ENCODE measurements around the gene MMP24OS.
A peak's percentile ranks its signal among the peaks of the same experiment; 100 is the strongest.
"Not testable (repeated sequence)": the region's sequence is repeated elsewhere in the genome, so short reads cannot be mapped to it uniquely, and the experiment has no call there.

MMP24OS gene

GRCh38 chr20:35254448-35254999 lies 23.4 kb downstream of the MMP24OS start:
- no peak overlapping the region for H3K9ac ChIP-seq
- peaks cover 0 to 35% (median 4%) of the 10 kb centered on the region in 11 experiments; a peak in 8 of 22 replicates for H3K36me3 ChIP-seq
- H3K27me3 ChIP-seq: no peaks in the 10 kb centered on the region
- no peaks in the 10 kb centered on the region for H3K9me3 ChIP-seq (replicated peaks in 1 of 11)
- H3K4me3 ChIP-seq: no peak overlapping the region
- peaks cover 19 to 36% (median 33%) of the 10 kb centered on the region in 10 experiments for H3K4me1 ChIP-seq
- no peak overlapping the region for H3K4me2 ChIP-seq
- H3K27ac ChIP-seq: no peak overlapping the region
- TF ChIP-seq Cebpa-rat (IDR thresholded peaks at IDR 0.05): no peak
- H4K20me1 ChIP-seq: peaks cover 0 to 12% (median 0%) of the 10 kb centered on the region in 11 experiments; a peak in 5 of 22 replicates

GRCh38 chr20:35253010-35253409 lies 24.9 kb downstream of the MMP24OS start:
- Histone ChIP-seq H3K27me3 (no peaks in the 10 kb centered on the region), H3K27ac (no peak overlapping the region), H4K20me1 (peaks cover 0 to 10% (median 0%) of the 10 kb centered on the region in 11 experiments; a peak in 4 of 22 replicates), H3K4me3 (no peak overlapping the region), H3K9ac (no peak overlapping the region), H3K4me2 (peak overlapping the region in 6 of 11 experiments; percentile 19 to 78 (median 64); a peak in 11 of 22 replicates), H3K4me1 (peaks cover 19 to 36% (median 33%) of the 10 kb centered on the region in 10 experiments), H3K36me3 (peaks cover 0 to 25% (median 4%) of the 10 kb centered on the region in 11 experiments; a peak in 7 of 22 replicates), H3K9me3 (replicated peaks in 1 of 11) (no peaks in the 10 kb centered on the region)
- no peak for TF ChIP-seq Cebpa-rat (IDR thresholded peaks at IDR 0.05)

- not testable (repeated sequence) for H3K9me3 ChIP-seq (replicated peaks in 1 of 11)
- peak overlapping the region in 5 of 11 experiments; percentile 9 to 53 (median 12); a peak in 6 of 22 replicates for H3K27ac ChIP-seq
- peak overlapping the region in 9 of 11 experiments; percentile 29 to 78 (median 58); a peak in 17 of 22 replicates for H3K4me2 ChIP-seq
These were observed 25.3 kb downstream of the MMP24OS start for GRCh38 chr20:35252598-35252997.

GRCh38 chr20:35252037-35252461 lies 25.9 kb downstream of the MMP24OS start:
- Histone ChIP-seq H3K4me3 (no peak overlapping the region), H3K9me3 (replicated peaks in 1 of 11) (no peaks in the 10 kb centered on the region), H3K36me3 (peaks cover 0 to 16% (median 0%) of the 10 kb centered on the region in 11 experiments; a peak in 5 of 22 replicates), H3K4me2 (peak overlapping the region in 9 of 11 experiments; percentile 29 to 78 (median 58); a peak in 17 of 22 replicates), H3K27ac (peak overlapping the region in 6 of 11 experiments; percentile 10 to 53 (median 14); a peak in 6 of 22 replicates), H3K9ac (peak overlapping the region in 2 of 11 experiments; percentile 15 to 48; a peak in 3 of 22 replicates), H3K4me1 (peaks cover 19 to 36% (median 33%) of the 10 kb centered on the region in 10 experiments), H3K27me3 (no peaks in the 10 kb centered on the region), H4K20me1 (peaks cover 0 to 8% (median 0%) of the 10 kb centered on the region in 11 experiments; a peak in 4 of 22 replicates)
- no peak for TF ChIP-seq Cebpa-rat (IDR thresholded peaks at IDR 0.05)

More at GRCh38 chr20:35252598-35252997, 25.3 kb downstream of the MMP24OS start:
- H3K4me1 ChIP-seq: peaks cover 19 to 36% (median 33%) of the 10 kb centered on the region in 10 experiments
- peaks cover 0 to 22% (median 3%) of the 10 kb centered on the region in 11 experiments; a peak in 7 of 22 replicates for H3K36me3 ChIP-seq
- not testable (repeated sequence) for H3K4me3 ChIP-seq, H3K27me3 ChIP-seq
- peak overlapping the region in 2 of 11 experiments; percentile 15 to 48; a peak in 2 of 22 replicates for H3K9ac ChIP-seq
- peaks cover 0 to 10% (median 0%) of the 10 kb centered on the region in 11 experiments; a peak in 4 of 22 replicates for H4K20me1 ChIP-seq

- Histone ChIP-seq H4K20me1 (peaks cover 0 to 8% (median 0%) of the 10 kb centered on the region in 11 experiments; a peak in 4 of 22 replicates), H3K4me1 (peaks cover 19 to 36% (median 33%) of the 10 kb centered on the region in 10 experiments), H3K4me2 (peak overlapping the region in 9 of 11 experiments; percentile 29 to 78 (median 58); a peak in 17 of 22 replicates), H3K9me3 (replicated peaks in 1 of 11) (no peaks in the 10 kb centered on the region), H3K27ac (peak overlapping the region in 4 of 11 experiments; percentile 11 to 52 (median 22); a peak in 4 of 22 replicates), H3K4me3 (no peak overlapping the region), H3K27me3 (no peaks in the 10 kb centered on the region), H3K36me3 (peaks cover 0 to 14% (median 0%) of the 10 kb centered on the region in 11 experiments; a peak in 5 of 22 replicates), H3K9ac (no peak overlapping the region; a peak in 1 of 22 replicates)
- TF ChIP-seq Cebpa-rat (IDR thresholded peaks at IDR 0.05): no peak
These were observed 26.3 kb downstream of the MMP24OS start for GRCh38 chr20:35251613-35251940.

- peaks cover 0 to 8% (median 0%) of the 10 kb centered on the region in 11 experiments; a peak in 3 of 22 replicates for H4K20me1 ChIP-seq
- no peak overlapping the region for H3K9ac ChIP-seq
- no peaks in the 10 kb centered on the region for H3K27me3 ChIP-seq
- no peaks in the 10 kb centered on the region for H3K9me3 ChIP-seq (replicated peaks in 1 of 11)
- TF ChIP-seq Cebpa-rat (IDR thresholded peaks at IDR 0.05): no peak
- peaks cover 19 to 36% (median 33%) of the 10 kb centered on the region in 10 experiments for H3K4me1 ChIP-seq
- H3K4me2 ChIP-seq: no peak overlapping the region
- no peak overlapping the region for H3K4me3 ChIP-seq
- H3K27ac ChIP-seq: no peak overlapping the region
- no peaks in the 10 kb centered on the region for H3K36me3 ChIP-seq
These were observed 29.1 kb downstream of the MMP24OS start for GRCh38 chr20:35248641-35249475.

GRCh38 chr20:35246723-35247122 lies 31.2 kb downstream of the MMP24OS start:
- H3K36me3 ChIP-seq: no peaks in the 10 kb centered on the region
- H3K4me1 ChIP-seq: peaks cover 15 to 18% (median 17%) of the 10 kb centered on the region in 10 experiments
- no peak overlapping the region for H3K4me2 ChIP-seq
- no peak for TF ChIP-seq Cebpa-rat (IDR thresholded peaks at IDR 0.05)
- H3K27ac ChIP-seq: no peak overlapping the region
- no peak overlapping the region for H3K4me3 ChIP-seq
- H3K9me3 ChIP-seq (replicated peaks in 1 of 11): no peaks in the 10 kb centered on the region
- H3K27me3 ChIP-seq: no peaks in the 10 kb centered on the region
- peaks cover 0 to 7% (median 0%) of the 10 kb centered on the region in 11 experiments; a peak in 3 of 22 replicates for H4K20me1 ChIP-seq
- no peak overlapping the region for H3K9ac ChIP-seq

- H3K36me3 ChIP-seq: no peaks in the 10 kb centered on the region
- TF ChIP-seq Cebpa-rat (IDR thresholded peaks at IDR 0.05): no peak
- H4K20me1 ChIP-seq: peaks cover 0 to 2% (median 0%) of the 10 kb centered on the region in 11 experiments; a peak in 3 of 22 replicates
- H3K4me3 ChIP-seq: no peak overlapping the region
- H3K4me2 ChIP-seq: no peak overlapping the region
- no peaks in the 10 kb centered on the region for H3K27me3 ChIP-seq
- H3K9me3 ChIP-seq (replicated peaks in 1 of 11): no peaks in the 10 kb centered on the region
- H3K9ac ChIP-seq: no peak overlapping the region
- H3K4me1 ChIP-seq: peaks cover 0 to 5% (median 3%) of the 10 kb centered on the region in 10 experiments; a peak in 12 of 20 replicates
- H3K27ac ChIP-seq: no peak overlapping the region
These were observed 33.9 kb downstream of the MMP24OS start for GRCh38 chr20:35243986-35244385.

- Histone ChIP-seq H3K9ac (no peak overlapping the region), H3K4me1 (peaks cover 0 to 12% (median 10%) of the 10 kb centered on the region in 10 experiments; a peak in 14 of 20 replicates), H3K36me3 (no peaks in the 10 kb centered on the region), H3K9me3 (replicated peaks in 1 of 11) (no peaks in the 10 kb centered on the region), H3K4me2 (no peak overlapping the region), H4K20me1 (no peaks in the 10 kb centered on the region; a peak in 2 of 22 replicates), H3K27me3 (no peaks in the 10 kb centered on the region), H3K27ac (no peak overlapping the region), H3K4me3 (no peak overlapping the region)
- no peak for TF ChIP-seq Cebpa-rat (IDR thresholded peaks at IDR 0.05)
These were observed 34.6 kb downstream of the MMP24OS start for GRCh38 chr20:35243317-35243716.
